Neural cell (in vitro differentiated cells): ENCODE results near the gene TULP4. TPM values are rescaled to one million over a fixed set of nuclear protein-coding genes. Genes with fewer than 3 reads are reported as not detected.

Source experiments
- H2AFZ ChIP-seq: fragments of 200-600, 300-800 bp; sonication (generic), shearing (Covaris generic); 2 replicates; pipeline ENCODE4 v1.6.0; 2014; ENCODE audit warnings: low read depth, mild to moderate bottlenecking, antibody characterized with exemption, low read length, moderate library complexity
- H3F3A ChIP-seq: fragments of 200-600 bp; shearing (Covaris generic); 2 replicates; pipeline ENCODE4 v1.6.1; 2016; ENCODE audit warnings: mild to moderate bottlenecking, moderate library complexity, mixed read lengths, antibody characterized with exemption, low read length; ENCODE audit not compliant: insufficient read depth, poor library complexity, severe bottlenecking
- H3K27ac ChIP-seq: fragments of 200-600, 300-800 bp; sonication (generic), shearing (Covaris generic); 2 replicates; pipeline ENCODE4 v1.5.1; 2014; ENCODE audit warnings: mild to moderate bottlenecking, low read length, moderate library complexity
- H3K27me3 ChIP-seq: fragments of 300-800, 200-600 bp; sonication (generic), shearing (Covaris generic); 2 replicates; pipeline ENCODE4 v1.6.0; 2014; ENCODE audit warnings: mild to moderate bottlenecking, low read depth, low read length, moderate library complexity; ENCODE audit not compliant: insufficient read depth
- H3K36me3 ChIP-seq: fragments of 300-800, 200-600 bp; sonication (generic), shearing (Covaris generic); 2 replicates; pipeline ENCODE4 v1.5.1; 2014; ENCODE audit warnings: mild to moderate bottlenecking, antibody characterized with exemption, low read length, moderate library complexity; ENCODE audit not compliant: insufficient read depth
- H3K4me2 ChIP-seq: fragments of 300-800, 200-600 bp; sonication (generic), shearing (Covaris generic); 2 replicates; pipeline ENCODE4 v1.6.0; 2014; ENCODE audit warnings: mild to moderate bottlenecking, low read length
- H3K4me3 ChIP-seq: fragments of 300-800, 200-600 bp; sonication (generic), shearing (Covaris generic); 2 replicates; pipeline ENCODE4 v1.5.1; 2014; ENCODE audit warnings: mild to moderate bottlenecking, low read length, moderate library complexity
- H3K79me2 ChIP-seq: fragments of 200-600 bp; shearing (Covaris generic); replicated peaks from 2 replicates; pipeline ENCODE4 v1.6.0; 2014; ENCODE audit warnings: mild to moderate bottlenecking, low read length, moderate library complexity; ENCODE audit not compliant: insufficient read depth
- H3K9ac ChIP-seq: fragments of 300-800, 200-600 bp; sonication (generic), shearing (Covaris generic); 2 replicates; pipeline ENCODE4 v1.6.1; 2016; ENCODE audit warnings: mild to moderate bottlenecking, low read length, mixed read lengths
- H3K9me2 ChIP-seq: fragments of 200-600 bp; shearing (Covaris generic); 2 replicates; pipeline ENCODE4 v1.6.1; 2016; ENCODE audit warnings: mild to moderate bottlenecking, low read length, mixed read lengths; ENCODE audit not compliant: insufficient read depth
- H3K9me3 ChIP-seq: fragments of 200-600, 300-800 bp; sonication (generic), shearing (Covaris generic); 2 replicates; pipeline ENCODE4 v1.6.1; 2016; ENCODE audit warnings: mild to moderate bottlenecking, mixed run types, low read length, moderate library complexity, mixed read lengths
- H4K20me1 ChIP-seq: fragments of 200-600 bp; shearing (Covaris generic); 2 replicates; pipeline ENCODE4 v1.6.1; 2016; ENCODE audit warnings: mild to moderate bottlenecking, mixed run types; ENCODE audit not compliant: insufficient read depth
- EP300 ChIP-seq: fragments of 450-650 bp; conservative IDR thresholded peaks from 2 replicates; pipeline ENCODE4 v1.6.1; 2014; ENCODE audit warnings: antibody characterized with exemption, mild to moderate bottlenecking, moderate library complexity; ENCODE audit not compliant: poor library complexity, severe bottlenecking
- EZH2 ChIP-seq: fragments of 200-600, 300-800 bp; shearing (Covaris generic), sonication (generic); IDR thresholded peaks from 2 replicates; pipeline ENCODE4 v1.6.1; 2014; ENCODE audit warnings: antibody characterized with exemption, low read length, borderline replicate concordance, mild to moderate bottlenecking; ENCODE audit not compliant: insufficient read depth, poor library complexity, severe bottlenecking
- MXI1 ChIP-seq: fragments of 450-650 bp; conservative IDR thresholded peaks from 2 replicates; pipeline ENCODE4 v1.6.1; 2014; ENCODE audit warnings: antibody characterized with exemption, mild to moderate bottlenecking; ENCODE audit not compliant: poor library complexity, severe bottlenecking
- POLR2AphosphoS5 ChIP-seq: IDR thresholded peaks from 2 replicates; pipeline ENCODE4 v1.6.1; 2012
- RAD21 ChIP-seq: fragments of 450-650 bp; conservative IDR thresholded peaks from 2 replicates; pipeline ENCODE4 v1.6.1; 2014; ENCODE audit warnings: antibody characterized with exemption, mild to moderate bottlenecking, moderate library complexity
- REST ChIP-seq: IDR thresholded peaks from 2 replicates; pipeline ENCODE4 v1.6.1; 2012; ENCODE audit warnings: borderline replicate concordance
- SMC3 ChIP-seq: fragments of 450-650 bp; conservative IDR thresholded peaks from 2 replicates; pipeline ENCODE4 v1.6.1; 2014; ENCODE audit warnings: antibody characterized with exemption, mild to moderate bottlenecking, moderate library complexity; ENCODE audit not compliant: poor library complexity
- TAF1 ChIP-seq: IDR thresholded peaks from 2 replicates; pipeline ENCODE4 v1.6.1; 2012; ENCODE audit warnings: low read depth
- polyA plus RNA-seq: library from polyadenylated mRNA; depleted of rRNA; stranded (reverse); fragments of >200 nt; gene quantifications from 2 replicates; pipeline ENCODE4 v1.2.3, GENCODE V29; 2014
- TF ChIP-seq, protein P1 (sequence below): fragments of 450-650 bp; IDR thresholded peaks from 2 replicates; pipeline ENCODE4 v1.5.1; 2014; ENCODE audit warnings: antibody characterized with exemption, mild to moderate bottlenecking, moderate library complexity; ENCODE audit not compliant: poor library complexity, severe bottlenecking

Gene TULP4
- polyA plus RNA-seq, 1 donor from 2014 or later, result 30.6 TPM

GRCh38 chr6:158521759-158522158 lies 209.5 kb downstream of the TULP4 start:
- no peaks in the 10 kb centered on the region for H4K20me1 ChIP-seq
- no peaks in the 10 kb centered on the region for H3K27me3 ChIP-seq
- no peaks in the 10 kb centered on the region for H3K9me2 ChIP-seq
- H3K4me2 ChIP-seq, result no peak overlapping the region
- TF ChIP-seq SMC3 (no peak), EZH2 (no peak), RAD21 (no peak), MXI1 (no peak), TAF1 (no peak), EP300 (no peak)
- TF ChIP-seq, protein P1, sequence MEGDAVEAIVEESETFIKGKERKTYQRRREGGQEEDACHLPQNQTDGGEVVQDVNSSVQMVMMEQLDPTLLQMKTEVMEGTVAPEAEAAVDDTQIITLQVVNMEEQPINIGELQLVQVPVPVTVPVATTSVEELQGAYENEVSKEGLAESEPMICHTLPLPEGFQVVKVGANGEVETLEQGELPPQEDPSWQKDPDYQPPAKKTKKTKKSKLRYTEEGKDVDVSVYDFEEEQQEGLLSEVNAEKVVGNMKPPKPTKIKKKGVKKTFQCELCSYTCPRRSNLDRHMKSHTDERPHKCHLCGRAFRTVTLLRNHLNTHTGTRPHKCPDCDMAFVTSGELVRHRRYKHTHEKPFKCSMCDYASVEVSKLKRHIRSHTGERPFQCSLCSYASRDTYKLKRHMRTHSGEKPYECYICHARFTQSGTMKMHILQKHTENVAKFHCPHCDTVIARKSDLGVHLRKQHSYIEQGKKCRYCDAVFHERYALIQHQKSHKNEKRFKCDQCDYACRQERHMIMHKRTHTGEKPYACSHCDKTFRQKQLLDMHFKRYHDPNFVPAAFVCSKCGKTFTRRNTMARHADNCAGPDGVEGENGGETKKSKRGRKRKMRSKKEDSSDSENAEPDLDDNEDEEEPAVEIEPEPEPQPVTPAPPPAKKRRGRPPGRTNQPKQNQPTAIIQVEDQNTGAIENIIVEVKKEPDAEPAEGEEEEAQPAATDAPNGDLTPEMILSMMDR, result no peak
- H2AFZ ChIP-seq, result no peak overlapping the region
- no peak overlapping the region for H3K4me3 ChIP-seq
- no peaks in the 10 kb centered on the region for H3F3A ChIP-seq
- no peak overlapping the region for H3K9ac ChIP-seq
- no peak overlapping the region for H3K27ac ChIP-seq
- no peaks in the 10 kb centered on the region for H3K9me3 ChIP-seq
- no peaks in the 10 kb centered on the region for H3K36me3 ChIP-seq
- H3K79me2 ChIP-seq, result no peaks in the 10 kb centered on the region

- H3K4me2 ChIP-seq, result no peak overlapping the region
- H3K9me2 ChIP-seq, result no peaks in the 10 kb centered on the region
- TF ChIP-seq EP300, result no peak
- TF ChIP-seq EZH2, result no peak
- no peak for TF ChIP-seq MXI1
- TF ChIP-seq SMC3, result no peak
- TF ChIP-seq TAF1, result no peak
- TF ChIP-seq, protein P1, result no peak
- no peak for TF ChIP-seq REST
- TF ChIP-seq POLR2AphosphoS5, result no peak
- no peak for TF ChIP-seq RAD21
- no peak overlapping the region for H3K4me3 ChIP-seq
- H3F3A ChIP-seq, result no peaks in the 10 kb centered on the region
- no peak overlapping the region for H2AFZ ChIP-seq
- no peak overlapping the region for H3K27ac ChIP-seq
- H3K9ac ChIP-seq, result no peak overlapping the region
- H3K9me3 ChIP-seq, result no peaks in the 10 kb centered on the region
- H3K79me2 ChIP-seq, result no peaks in the 10 kb centered on the region
- H3K27me3 ChIP-seq, result no peaks in the 10 kb centered on the region
- no peaks in the 10 kb centered on the region for H3K36me3 ChIP-seq
- no peaks in the 10 kb centered on the region for H4K20me1 ChIP-seq
These were observed 210.4 kb downstream of the TULP4 start for GRCh38 chr6:158522616-158523015.
